D341Med (cell line): Measurements from ENCODE around the gene STK32B.
"Not testable (repeated sequence)": the region's sequence is repeated elsewhere in the genome, so short reads cannot be mapped to it uniquely, and the experiment has no call there.

ENCODE experiments used
- DNase-seq: peaks from one replicate; pipeline ENCODE4 v3.0.0; 2012; ENCODE audit warnings: low spot score

The STK32B gene

GRCh38 chr4:5030927-5031326 is 20.4 kb upstream of the STK32B start:
- no peak for DNase-seq

- DNase-seq, result no peak
These were observed 18.5 kb upstream of the STK32B start for GRCh38 chr4:5032813-5033212.

- DNase-seq, result no peak
These were observed 17.9 kb upstream of the STK32B start for GRCh38 chr4:5033281-5033841.

- DNase-seq, result no peak
These were observed 17.1 kb upstream of the STK32B start for GRCh38 chr4:5034206-5034605.

GRCh38 chr4:5036239-5036638 is 15.0 kb upstream of the STK32B start:
- DNase-seq, result no peak

- no peak for DNase-seq
These were observed 13.4 kb upstream of the STK32B start for GRCh38 chr4:5037553-5038551.

GRCh38 chr4:5039800-5040199 is 11.5 kb upstream of the STK32B start:
- no peak for DNase-seq

- DNase-seq, result no peak
These were observed 10.2 kb upstream of the STK32B start for GRCh38 chr4:5040856-5041620.

GRCh38 chr4:5041699-5042098 is 9.6 kb upstream of the STK32B start:
- no peak for DNase-seq

GRCh38 chr4:5043579-5043978 is 7.7 kb upstream of the STK32B start:
- no peak for DNase-seq

GRCh38 chr4:5044341-5044740 is 6.9 kb upstream of the STK32B start:
- DNase-seq, result no peak

GRCh38 chr4:5045097-5045496 is 6.2 kb upstream of the STK32B start:
- no peak for DNase-seq

- no peak for DNase-seq
These were observed 2.6 kb upstream of the STK32B start for GRCh38 chr4:5048721-5049120.

GRCh38 chr4:5050520-5051277 is 581 bp upstream of the STK32B start:
- peak; percentile 90 for DNase-seq

- DNase-seq, result no peak
These were observed 973 bp downstream of the STK32B start for GRCh38 chr4:5052204-5052702.

GRCh38 chr4:5052726-5053425 is 1.6 kb downstream of the STK32B start:
- no peak for DNase-seq

- no peak for DNase-seq
These were observed 3.3 kb downstream of the STK32B start for GRCh38 chr4:5054532-5054931.

GRCh38 chr4:5055411-5055810 is 4.1 kb downstream of the STK32B start:
- no peak for DNase-seq

- DNase-seq, result no peak
These were observed 14.8 kb downstream of the STK32B start for GRCh38 chr4:5066101-5066500.

GRCh38 chr4:5066968-5067367 is 15.7 kb downstream of the STK32B start:
- not testable (repeated sequence) for DNase-seq

GRCh38 chr4:5067908-5068307 is 16.6 kb downstream of the STK32B start:
- no peak for DNase-seq
